ENCODE data around the gene TM4SF20. TPM values are rescaled to one million over a fixed set of nuclear protein-coding genes. Genes with fewer than 3 reads are reported as not detected.

TM4SF20 gene
- polyA plus RNA-seq, 1 donor from 2014 or later = not detected

- no peaks in the 10 kb centered on the region for H3K9me3 ChIP-seq (ENCODE audit: low read length)
- H3K9ac ChIP-seq (ENCODE audit: low read length) = no peak overlapping the region
- no peaks in the 10 kb centered on the region for H3K36me3 ChIP-seq (ENCODE audit: insufficient read depth, low read length)
- H4K20me1 ChIP-seq (ENCODE audit: insufficient read depth) = no peaks in the 10 kb centered on the region
- no peaks in the 10 kb centered on the region for H3K27me3 ChIP-seq (ENCODE audit: insufficient read depth, low read depth, low read length)
- no peaks in the 10 kb centered on the region for H3F3A ChIP-seq (ENCODE audit: insufficient read depth, low read length, poor library complexity, severe bottlenecking)
- TF ChIP-seq TAF1 (IDR thresholded peaks at IDR 0.05; ENCODE audit: low read depth) (no peak), POLR2AphosphoS5 (IDR thresholded peaks at IDR 0.05) (no peak), REST (IDR thresholded peaks at IDR 0.05; ENCODE audit: borderline replicate concordance) (no peak), EP300 (conservative IDR thresholded peaks at IDR 0.05; ENCODE audit: poor library complexity, severe bottlenecking) (no peak), EZH2 (IDR thresholded peaks at IDR 0.05; ENCODE audit: borderline replicate concordance, insufficient read depth, low read length, poor library complexity, severe bottlenecking) (no peak), SMC3 (conservative IDR thresholded peaks at IDR 0.05; ENCODE audit: poor library complexity) (no peak), MXI1 (conservative IDR thresholded peaks at IDR 0.05; ENCODE audit: poor library complexity, severe bottlenecking) (no peak), RAD21 (conservative IDR thresholded peaks at IDR 0.05) (no peak)
- TF ChIP-seq, protein P1, sequence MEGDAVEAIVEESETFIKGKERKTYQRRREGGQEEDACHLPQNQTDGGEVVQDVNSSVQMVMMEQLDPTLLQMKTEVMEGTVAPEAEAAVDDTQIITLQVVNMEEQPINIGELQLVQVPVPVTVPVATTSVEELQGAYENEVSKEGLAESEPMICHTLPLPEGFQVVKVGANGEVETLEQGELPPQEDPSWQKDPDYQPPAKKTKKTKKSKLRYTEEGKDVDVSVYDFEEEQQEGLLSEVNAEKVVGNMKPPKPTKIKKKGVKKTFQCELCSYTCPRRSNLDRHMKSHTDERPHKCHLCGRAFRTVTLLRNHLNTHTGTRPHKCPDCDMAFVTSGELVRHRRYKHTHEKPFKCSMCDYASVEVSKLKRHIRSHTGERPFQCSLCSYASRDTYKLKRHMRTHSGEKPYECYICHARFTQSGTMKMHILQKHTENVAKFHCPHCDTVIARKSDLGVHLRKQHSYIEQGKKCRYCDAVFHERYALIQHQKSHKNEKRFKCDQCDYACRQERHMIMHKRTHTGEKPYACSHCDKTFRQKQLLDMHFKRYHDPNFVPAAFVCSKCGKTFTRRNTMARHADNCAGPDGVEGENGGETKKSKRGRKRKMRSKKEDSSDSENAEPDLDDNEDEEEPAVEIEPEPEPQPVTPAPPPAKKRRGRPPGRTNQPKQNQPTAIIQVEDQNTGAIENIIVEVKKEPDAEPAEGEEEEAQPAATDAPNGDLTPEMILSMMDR (IDR thresholded peaks at IDR 0.05; ENCODE audit: poor library complexity, severe bottlenecking) = no peak
- no peaks in the 10 kb centered on the region for H3K79me2 ChIP-seq (replicated peaks; ENCODE audit: insufficient read depth, low read length)
- H3K4me3 ChIP-seq (ENCODE audit: low read length) = no peak overlapping the region
- no peak overlapping the region for H3K4me2 ChIP-seq (ENCODE audit: low read length)
- no peak overlapping the region for H2AFZ ChIP-seq (ENCODE audit: low read depth, low read length)
- no peaks in the 10 kb centered on the region for H3K9me2 ChIP-seq (ENCODE audit: insufficient read depth, low read length)
- H3K27ac ChIP-seq (ENCODE audit: low read length) = no peak overlapping the region
Measured at GRCh38 chr2:227423656-227424499, 44.8 kb upstream of the TM4SF20 start.

DNA sequence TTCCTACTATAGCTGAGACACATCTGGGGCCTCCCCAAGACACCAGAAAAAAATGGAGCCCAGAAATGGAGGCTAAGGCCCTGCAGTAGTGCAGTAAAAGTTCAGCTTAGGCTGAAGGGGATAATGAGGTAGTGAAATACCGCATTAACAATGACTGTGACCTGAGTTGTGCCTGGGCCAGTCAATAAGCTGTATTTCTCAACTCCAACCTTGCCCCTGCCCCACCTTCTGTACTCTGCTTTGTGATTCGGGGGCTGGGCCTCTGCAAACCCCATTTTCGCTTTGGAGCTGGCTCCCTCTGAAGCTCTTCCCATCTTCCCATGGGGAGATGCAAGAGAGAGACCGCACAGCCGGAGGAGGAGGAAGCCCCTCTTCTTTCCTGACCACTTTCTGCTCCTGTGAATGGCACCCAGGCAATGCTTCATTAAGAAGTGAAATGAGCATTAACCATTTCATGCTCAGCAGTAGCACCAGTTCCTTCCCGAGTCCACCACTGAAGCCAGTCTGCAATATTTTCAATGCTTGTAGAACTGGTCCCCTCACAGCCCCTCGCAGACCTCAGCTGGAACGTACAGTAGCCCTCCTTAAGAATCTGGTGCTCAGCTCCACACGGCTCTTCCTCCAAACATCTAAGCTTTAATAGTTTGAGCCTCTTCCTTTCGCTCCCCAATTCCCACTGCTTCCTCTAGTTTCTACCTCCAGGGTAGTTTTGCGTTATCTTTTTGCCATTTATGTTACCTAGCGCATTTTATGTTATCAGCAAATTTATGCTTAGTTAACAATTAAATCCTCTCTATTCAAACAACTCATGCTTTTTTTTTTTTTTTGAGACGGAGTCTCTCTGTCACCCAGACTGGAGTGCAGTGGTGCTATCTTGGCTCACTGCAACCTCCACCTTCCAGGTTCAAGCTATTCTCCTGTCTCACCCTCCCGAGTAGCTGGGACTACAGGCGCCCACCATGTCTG, 41.3 kb upstream of the TM4SF20 start:
- Histone ChIP-seq H3K27me3 (ENCODE audit: insufficient read depth, low read depth, low read length) (no peaks in the 10 kb centered on the region), H3K9me2 (ENCODE audit: insufficient read depth, low read length) (no peaks in the 10 kb centered on the region), H3F3A (ENCODE audit: insufficient read depth, low read length, poor library complexity, severe bottlenecking) (no peaks in the 10 kb centered on the region), H3K4me2 (ENCODE audit: low read length) (no peak overlapping the region), H3K4me3 (ENCODE audit: low read length) (no peak overlapping the region), H3K36me3 (ENCODE audit: insufficient read depth, low read length) (no peaks in the 10 kb centered on the region), H3K9ac (ENCODE audit: low read length) (no peak overlapping the region), H3K9me3 (ENCODE audit: low read length) (no peaks in the 10 kb centered on the region), H3K27ac (ENCODE audit: low read length) (no peak overlapping the region), H2AFZ (ENCODE audit: low read depth, low read length) (no peak overlapping the region), H3K79me2 (replicated peaks; ENCODE audit: insufficient read depth, low read length) (no peaks in the 10 kb centered on the region), H4K20me1 (ENCODE audit: insufficient read depth) (no peaks in the 10 kb centered on the region)
- no peak for TF ChIP-seq SMC3 (conservative IDR thresholded peaks at IDR 0.05; ENCODE audit: poor library complexity)
- TF ChIP-seq TAF1 (IDR thresholded peaks at IDR 0.05; ENCODE audit: low read depth) = no peak
- no peak for TF ChIP-seq EZH2 (IDR thresholded peaks at IDR 0.05; ENCODE audit: borderline replicate concordance, insufficient read depth, low read length, poor library complexity, severe bottlenecking)
- no peak for TF ChIP-seq MXI1 (conservative IDR thresholded peaks at IDR 0.05; ENCODE audit: poor library complexity, severe bottlenecking)
- no peak for TF ChIP-seq EP300 (conservative IDR thresholded peaks at IDR 0.05; ENCODE audit: poor library complexity, severe bottlenecking)
- no peak for TF ChIP-seq POLR2AphosphoS5 (IDR thresholded peaks at IDR 0.05)
- no peak for TF ChIP-seq REST (IDR thresholded peaks at IDR 0.05; ENCODE audit: borderline replicate concordance)
- TF ChIP-seq, protein P1 (IDR thresholded peaks at IDR 0.05; ENCODE audit: poor library complexity, severe bottlenecking) = no peak
- TF ChIP-seq RAD21 (conservative IDR thresholded peaks at IDR 0.05) = no peak
